ENCODE data around the gene AKAP9.

DNA sequence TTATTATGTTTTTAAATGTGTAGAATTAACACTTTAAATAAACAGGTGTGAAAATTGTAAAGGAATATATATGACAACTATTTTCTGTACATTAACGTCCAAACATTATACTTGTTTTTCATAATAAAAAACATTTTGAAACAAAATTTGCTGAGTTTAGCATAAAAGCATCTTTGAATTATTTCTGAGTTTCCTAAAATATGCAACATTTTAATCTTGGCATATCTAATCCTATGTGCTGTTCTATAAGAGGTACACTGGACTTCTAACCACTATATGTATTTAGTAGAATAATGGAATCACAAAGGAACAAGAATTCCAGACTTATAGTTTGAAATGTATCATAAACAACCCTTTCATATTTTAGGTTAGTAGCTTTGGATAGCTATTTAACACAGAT, 16.6 kb downstream of the AKAP9 start:
- TF ChIP-seq, protein P1, sequence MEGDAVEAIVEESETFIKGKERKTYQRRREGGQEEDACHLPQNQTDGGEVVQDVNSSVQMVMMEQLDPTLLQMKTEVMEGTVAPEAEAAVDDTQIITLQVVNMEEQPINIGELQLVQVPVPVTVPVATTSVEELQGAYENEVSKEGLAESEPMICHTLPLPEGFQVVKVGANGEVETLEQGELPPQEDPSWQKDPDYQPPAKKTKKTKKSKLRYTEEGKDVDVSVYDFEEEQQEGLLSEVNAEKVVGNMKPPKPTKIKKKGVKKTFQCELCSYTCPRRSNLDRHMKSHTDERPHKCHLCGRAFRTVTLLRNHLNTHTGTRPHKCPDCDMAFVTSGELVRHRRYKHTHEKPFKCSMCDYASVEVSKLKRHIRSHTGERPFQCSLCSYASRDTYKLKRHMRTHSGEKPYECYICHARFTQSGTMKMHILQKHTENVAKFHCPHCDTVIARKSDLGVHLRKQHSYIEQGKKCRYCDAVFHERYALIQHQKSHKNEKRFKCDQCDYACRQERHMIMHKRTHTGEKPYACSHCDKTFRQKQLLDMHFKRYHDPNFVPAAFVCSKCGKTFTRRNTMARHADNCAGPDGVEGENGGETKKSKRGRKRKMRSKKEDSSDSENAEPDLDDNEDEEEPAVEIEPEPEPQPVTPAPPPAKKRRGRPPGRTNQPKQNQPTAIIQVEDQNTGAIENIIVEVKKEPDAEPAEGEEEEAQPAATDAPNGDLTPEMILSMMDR (IDR thresholded peaks at IDR 0.05; ENCODE audit: low read depth, low read length, missing input control), result no peak
- TF ChIP-seq JUND (IDR thresholded peaks at IDR 0.05), result no peak
